ENCODE data around the gene PILRB. TPM values are rescaled to one million over a fixed set of nuclear protein-coding genes. Genes with fewer than 3 reads are reported as not detected.

The PILRB gene
- total RNA-seq, 6 experiments from 2014 or later: 12.0 to 36.2 (median 22.7) TPM

DNA sequence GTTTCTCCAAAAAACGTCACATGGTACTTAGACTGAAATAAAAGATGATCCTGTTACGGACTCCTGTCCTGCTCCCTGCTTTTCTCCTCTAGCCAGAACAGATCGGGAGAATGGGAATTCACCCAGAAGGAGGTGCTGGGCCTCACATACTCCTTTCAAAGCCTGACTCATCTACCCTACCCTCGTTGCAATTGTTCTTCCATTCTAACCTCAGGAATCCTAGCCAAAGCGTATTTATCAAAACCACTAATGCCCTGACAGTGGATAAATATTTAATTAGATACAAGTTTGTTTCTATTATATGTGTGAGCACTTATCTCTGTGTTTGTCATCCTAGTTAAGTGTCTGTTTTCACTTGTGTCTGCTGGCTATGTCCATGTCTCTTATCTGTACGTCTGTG lies 48.9 kb downstream of the PILRB start:
- Histone ChIP-seq H3K27ac (no peak overlapping the region), H3K4me3 (no peak overlapping the region), H3K4me1 (no peaks in the 10 kb centered on the region), H3K9me3 (no peaks in the 10 kb centered on the region), H3K36me3 (no peaks in the 10 kb centered on the region), H3K27me3 (no peaks in the 10 kb centered on the region)
- DNase-seq (no peak), ATAC-seq (no peak)
- TF ChIP-seq, protein P1, sequence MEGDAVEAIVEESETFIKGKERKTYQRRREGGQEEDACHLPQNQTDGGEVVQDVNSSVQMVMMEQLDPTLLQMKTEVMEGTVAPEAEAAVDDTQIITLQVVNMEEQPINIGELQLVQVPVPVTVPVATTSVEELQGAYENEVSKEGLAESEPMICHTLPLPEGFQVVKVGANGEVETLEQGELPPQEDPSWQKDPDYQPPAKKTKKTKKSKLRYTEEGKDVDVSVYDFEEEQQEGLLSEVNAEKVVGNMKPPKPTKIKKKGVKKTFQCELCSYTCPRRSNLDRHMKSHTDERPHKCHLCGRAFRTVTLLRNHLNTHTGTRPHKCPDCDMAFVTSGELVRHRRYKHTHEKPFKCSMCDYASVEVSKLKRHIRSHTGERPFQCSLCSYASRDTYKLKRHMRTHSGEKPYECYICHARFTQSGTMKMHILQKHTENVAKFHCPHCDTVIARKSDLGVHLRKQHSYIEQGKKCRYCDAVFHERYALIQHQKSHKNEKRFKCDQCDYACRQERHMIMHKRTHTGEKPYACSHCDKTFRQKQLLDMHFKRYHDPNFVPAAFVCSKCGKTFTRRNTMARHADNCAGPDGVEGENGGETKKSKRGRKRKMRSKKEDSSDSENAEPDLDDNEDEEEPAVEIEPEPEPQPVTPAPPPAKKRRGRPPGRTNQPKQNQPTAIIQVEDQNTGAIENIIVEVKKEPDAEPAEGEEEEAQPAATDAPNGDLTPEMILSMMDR (IDR thresholded peaks at IDR 0.05): no peak
- no peak for TF ChIP-seq POLR2A (IDR thresholded peaks at IDR 0.05)
- 45% methylated on average over 5 of the region's 6 CpGs for WGBS (ENCODE audit: insufficient coverage, low coverage, low lambda C conversion rate, missing lambda C conversion rate)
- intact Hi-C loops (cut with DNase I): no loop called here

DNA sequence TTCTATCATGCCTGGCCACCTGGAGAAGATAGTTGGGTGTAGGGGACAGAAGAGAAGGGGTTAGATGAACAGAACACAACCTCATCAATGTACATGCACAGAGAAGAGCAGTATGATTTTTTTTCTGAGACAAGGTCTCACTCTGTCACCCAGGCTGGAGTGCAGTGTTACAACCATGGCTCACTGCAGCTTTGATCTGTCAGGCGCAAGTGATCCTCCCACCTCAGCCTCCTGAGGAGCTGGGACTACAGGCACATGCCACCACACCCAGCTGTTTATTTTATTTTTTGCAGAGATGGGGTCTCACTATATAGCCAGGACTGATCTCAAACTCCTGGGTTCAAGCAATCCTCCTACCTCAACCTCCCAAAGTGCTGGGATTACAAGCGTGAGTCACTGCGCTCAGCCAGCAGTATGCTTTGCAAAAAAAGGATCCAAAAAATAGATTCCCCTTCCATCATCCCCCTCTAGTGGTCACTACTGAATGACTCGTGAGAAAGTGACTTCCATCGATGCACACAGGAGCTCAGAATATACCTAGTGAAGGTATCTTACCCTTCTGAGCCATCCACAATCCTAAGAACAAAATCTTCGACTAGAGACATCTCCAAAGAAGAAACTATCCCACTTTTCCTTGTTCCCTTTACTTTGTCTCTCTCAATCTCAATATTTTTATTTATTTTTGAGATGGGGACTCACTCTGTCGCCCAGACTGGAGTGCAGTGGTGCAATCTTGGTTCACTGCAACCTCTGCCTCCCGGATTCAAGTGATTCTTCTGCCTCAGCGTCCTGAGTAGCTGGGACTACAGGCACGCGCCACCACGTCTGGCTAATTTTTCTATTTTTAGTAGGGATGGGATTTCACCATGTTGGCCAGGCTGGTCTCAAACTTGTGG lies 49.6 kb downstream of the PILRB start:
- Histone ChIP-seq H3K9me3 (no peaks in the 10 kb centered on the region), H3K4me1 (no peaks in the 10 kb centered on the region), H3K4me3 (no peak overlapping the region), H3K27ac (no peak overlapping the region), H3K36me3 (no peaks in the 10 kb centered on the region), H3K27me3 (no peaks in the 10 kb centered on the region)
- intact Hi-C loops (cut with DNase I): no loop called here
- TF ChIP-seq, protein P1 (IDR thresholded peaks at IDR 0.05): peak; percentile 54 to 68 (median 64)
- TF ChIP-seq POLR2A (IDR thresholded peaks at IDR 0.05): no peak
- 45% methylated on average over 10 of the region's 12 CpGs for WGBS (ENCODE audit: insufficient coverage, low coverage, low lambda C conversion rate, missing lambda C conversion rate)
- ATAC-seq: peak; percentile 79 to 91 (median 82)
- DNase-seq: no peak

DNA sequence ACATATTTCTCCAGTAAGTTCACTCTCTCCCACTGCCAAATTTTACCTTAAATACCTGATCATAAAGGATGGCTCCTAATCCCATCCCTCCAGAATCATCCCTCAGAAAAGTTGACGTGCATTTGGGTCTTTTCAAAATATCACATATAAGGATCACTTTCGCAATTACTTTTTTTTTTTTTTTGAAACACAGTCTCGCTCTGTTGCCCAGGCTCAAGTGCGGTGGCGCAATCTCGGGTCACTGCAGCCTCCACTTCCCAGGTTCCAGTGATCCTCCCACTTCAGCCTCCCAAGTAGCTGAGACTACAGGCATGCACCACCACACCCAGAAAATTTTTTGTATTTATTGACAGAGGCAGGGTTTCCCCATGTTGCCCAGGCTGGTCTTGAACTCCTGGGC lies 53.2 kb downstream of the PILRB start:
- H3K36me3 ChIP-seq: no peaks in the 10 kb centered on the region
- no peak overlapping the region for H3K4me3 ChIP-seq
- no peak for DNase-seq
- TF ChIP-seq, protein P1 (IDR thresholded peaks at IDR 0.05): no peak
- TF ChIP-seq POLR2A (IDR thresholded peaks at IDR 0.05): no peak
- ATAC-seq: no peak
- WGBS (ENCODE audit: insufficient coverage, low coverage, low lambda C conversion rate, missing lambda C conversion rate): 79% methylated on average over 6 of the region's 6 CpGs
- H3K27me3 ChIP-seq: no peaks in the 10 kb centered on the region
- no peaks in the 10 kb centered on the region for H3K4me1 ChIP-seq
- H3K27ac ChIP-seq: no peak overlapping the region
- intact Hi-C loops (cut with DNase I): no loop called here
- H3K9me3 ChIP-seq: no peaks in the 10 kb centered on the region

DNA sequence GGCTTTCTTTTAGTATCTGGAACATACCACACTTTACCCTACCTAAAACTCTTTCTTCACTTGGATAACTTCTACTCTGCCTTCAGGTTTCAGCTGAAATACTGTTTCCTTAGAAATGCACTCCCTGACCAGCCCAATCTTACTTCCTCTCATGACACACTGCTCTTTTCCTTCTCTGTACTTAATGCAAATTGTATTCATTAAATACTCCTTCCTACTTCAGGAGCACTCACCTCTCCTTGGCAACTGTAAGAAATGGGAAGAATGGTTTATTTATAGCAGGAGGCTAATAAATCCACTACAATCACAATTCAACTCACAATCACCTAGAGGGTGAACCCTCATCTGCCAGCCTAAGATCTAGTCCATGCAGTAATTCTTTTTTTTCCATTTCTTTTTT lies 55.4 kb downstream of the PILRB start:
- Histone ChIP-seq H3K4me1 (no peaks in the 10 kb centered on the region), H3K4me3 (no peak overlapping the region), H3K27me3 (no peaks in the 10 kb centered on the region), H3K36me3 (no peaks in the 10 kb centered on the region), H3K9me3 (no peaks in the 10 kb centered on the region), H3K27ac (no peak overlapping the region)
- no peak for TF ChIP-seq POLR2A (IDR thresholded peaks at IDR 0.05)
- TF ChIP-seq, protein P1 (IDR thresholded peaks at IDR 0.05): no peak
- intact Hi-C loops (cut with DNase I): no loop called here
- DNase-seq (no peak), ATAC-seq (no peak)

Data from right lobe of liver (tissue), 6 donors.